Measurements from ENCODE around the gene IQGAP2.
"Not testable (repeated sequence)": the region's sequence is repeated elsewhere in the genome, so short reads cannot be mapped to it uniquely, and the experiment has no call there.

Gene IQGAP2

GRCh38 chr5:76583163-76584047 lies 180.3 kb downstream of the IQGAP2 start:
- ATAC-seq = no peak

- ATAC-seq = no peak
Measured at GRCh38 chr5:76585783-76586217, 182.7 kb downstream of the IQGAP2 start.

- no peak for ATAC-seq
Measured at GRCh38 chr5:76586531-76586930, 183.4 kb downstream of the IQGAP2 start.

GRCh38 chr5:76590027-76590426 lies 186.9 kb downstream of the IQGAP2 start:
- ATAC-seq = peak; percentile 53 to 76

DNA sequence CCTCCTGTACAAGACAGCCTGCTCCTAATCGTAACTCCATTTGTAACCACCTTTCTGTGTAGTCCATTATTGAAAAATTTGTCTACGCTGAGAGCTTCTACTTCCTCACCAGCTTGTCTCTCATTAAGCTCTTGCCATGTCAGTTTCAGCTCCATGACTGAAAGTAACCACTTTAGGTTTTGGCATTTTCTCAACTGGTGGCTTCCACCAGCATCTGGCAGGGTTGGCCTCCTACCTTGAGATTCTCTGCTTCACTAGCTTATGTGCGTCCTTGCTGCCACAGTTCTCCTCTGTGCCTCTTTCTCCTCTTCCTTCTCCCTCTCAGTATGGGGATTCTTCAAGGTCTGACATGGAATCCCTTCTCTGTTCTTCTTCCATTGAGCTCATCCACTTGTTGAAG lies 188.3 kb downstream of the IQGAP2 start:
- ATAC-seq = no peak

- ATAC-seq = no peak
Measured at GRCh38 chr5:76592692-76593091, 189.6 kb downstream of the IQGAP2 start.

- no peak for ATAC-seq
Measured at GRCh38 chr5:76594107-76594506, 191.0 kb downstream of the IQGAP2 start.

DNA sequence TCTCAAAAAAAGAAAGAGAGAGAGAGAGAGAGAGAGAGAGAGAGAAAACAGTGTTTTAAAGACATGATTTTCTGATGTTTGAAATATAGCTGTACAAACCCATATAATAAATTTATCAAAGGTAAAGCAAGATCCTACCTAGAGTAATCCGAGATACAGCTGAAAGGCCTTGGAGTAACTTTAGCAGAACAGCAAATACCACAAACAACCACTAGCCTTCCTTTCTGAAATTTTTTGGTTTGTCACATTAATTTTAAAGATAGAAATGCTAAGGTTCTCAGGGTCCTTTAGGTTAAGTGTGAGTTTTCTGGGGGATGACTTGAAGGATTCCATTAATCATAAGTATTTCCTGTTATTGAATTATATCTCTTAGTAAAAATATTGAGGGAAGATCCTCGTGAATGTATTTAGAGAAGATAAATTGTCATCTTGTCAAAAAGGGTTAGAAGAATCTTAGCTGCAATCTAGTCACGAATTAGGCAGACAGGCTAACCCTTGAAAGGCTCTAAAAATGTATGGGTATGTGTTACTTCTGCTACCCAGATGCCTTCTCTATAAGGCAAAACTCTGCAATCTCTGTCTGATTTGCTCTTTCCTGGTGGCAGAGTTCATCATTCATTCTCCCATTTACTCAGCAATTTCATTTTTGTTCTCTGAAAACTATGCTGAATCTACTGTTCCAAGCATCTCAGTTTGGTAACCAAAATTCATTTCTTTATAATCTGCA lies 192.8 kb downstream of the IQGAP2 start:
- ATAC-seq = no peak

GRCh38 chr5:76598531-76598930 lies 195.4 kb downstream of the IQGAP2 start:
- ATAC-seq = no peak

DNA sequence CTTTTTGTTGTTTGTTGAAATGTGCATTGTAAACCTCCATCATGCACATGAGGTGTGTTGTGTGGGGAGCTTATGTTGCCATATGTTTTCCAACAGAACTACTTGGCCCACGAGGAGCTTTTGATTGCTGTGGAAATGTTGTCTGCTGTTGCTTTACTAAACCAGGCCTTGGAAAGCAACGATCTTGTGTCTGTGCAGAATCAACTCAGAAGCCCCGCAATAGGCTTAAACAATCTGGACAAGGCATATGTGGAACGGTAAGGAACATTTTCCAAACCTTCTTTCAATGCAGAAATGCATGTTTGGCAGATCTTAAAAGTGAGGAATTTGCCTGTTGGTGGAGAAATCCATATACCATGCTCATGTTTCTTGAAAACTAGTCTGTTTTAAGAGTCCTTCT lies 197.6 kb downstream of the IQGAP2 start:
- ATAC-seq = no peak

DNA sequence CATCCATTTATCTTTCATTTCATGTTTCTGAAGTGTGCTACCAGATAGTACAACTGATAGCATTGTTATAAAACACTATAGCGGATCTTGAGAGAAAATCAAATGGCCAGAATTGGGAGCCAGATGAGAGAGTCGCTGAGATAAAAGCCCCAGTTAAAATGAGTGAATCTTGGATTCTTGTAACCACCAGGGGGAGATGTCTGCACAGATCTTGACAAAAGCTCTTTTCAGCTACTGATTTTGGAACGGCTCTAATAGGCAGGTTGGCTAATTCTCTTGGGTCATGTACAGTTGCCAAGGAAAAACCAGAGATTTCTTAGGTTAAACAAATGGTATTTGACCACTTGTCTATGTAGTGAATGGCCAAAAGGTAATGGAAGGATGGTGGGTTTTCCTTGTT lies 198.4 kb downstream of the IQGAP2 start:
- peak; percentile 51 to 59 for ATAC-seq

- ATAC-seq = no peak
Measured at GRCh38 chr5:76602094-76602726, 199.1 kb downstream of the IQGAP2 start.

- ATAC-seq = not testable (repeated sequence)
Measured at GRCh38 chr5:76603991-76604390, 200.9 kb downstream of the IQGAP2 start.

DNA sequence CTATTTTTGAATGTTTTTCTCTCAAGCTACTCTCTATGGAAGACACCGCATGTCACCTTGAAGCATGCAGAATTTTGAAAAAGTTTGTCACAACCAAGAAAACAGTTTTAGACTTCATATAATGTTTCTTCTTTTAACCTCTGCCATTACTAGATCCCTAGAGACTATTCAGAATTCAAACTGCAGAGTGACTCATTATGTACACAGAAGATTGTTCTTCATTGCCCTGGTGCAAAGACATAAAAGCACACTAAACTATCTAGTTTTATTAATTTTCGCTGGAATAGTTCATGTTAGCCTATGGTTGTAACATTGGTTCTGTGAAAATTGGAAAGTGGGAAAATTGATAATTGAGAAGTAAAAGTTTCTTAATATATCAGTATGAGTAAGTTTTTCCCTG lies 201.8 kb downstream of the IQGAP2 start:
- ATAC-seq = no peak

- ATAC-seq = no peak
Measured at GRCh38 chr5:76606701-76607100, 203.6 kb downstream of the IQGAP2 start.

- no peak for ATAC-seq
Measured at GRCh38 chr5:76607353-76607871, 204.3 kb downstream of the IQGAP2 start.

DNA sequence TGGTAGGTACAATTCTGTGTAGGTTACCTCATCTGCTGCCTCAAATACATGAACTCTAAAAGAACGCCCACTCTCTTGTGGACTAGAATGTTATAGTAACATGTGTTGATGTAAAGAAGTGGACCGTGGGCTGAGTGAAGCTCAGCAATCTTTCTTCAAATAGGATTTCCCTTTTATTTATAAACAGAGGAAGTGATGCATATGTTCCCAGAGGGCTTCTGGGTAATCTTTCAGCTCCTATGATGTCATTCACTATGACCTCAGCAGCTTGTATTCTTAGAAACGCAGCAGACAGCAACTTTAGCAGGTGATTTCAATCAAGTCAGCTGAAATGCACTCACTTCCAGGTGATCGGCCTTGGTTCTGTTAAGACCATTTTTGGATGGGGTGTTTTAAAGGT lies 205.7 kb downstream of the IQGAP2 start:
- ATAC-seq = peak in 1 of 2 donors; percentile 56

DNA sequence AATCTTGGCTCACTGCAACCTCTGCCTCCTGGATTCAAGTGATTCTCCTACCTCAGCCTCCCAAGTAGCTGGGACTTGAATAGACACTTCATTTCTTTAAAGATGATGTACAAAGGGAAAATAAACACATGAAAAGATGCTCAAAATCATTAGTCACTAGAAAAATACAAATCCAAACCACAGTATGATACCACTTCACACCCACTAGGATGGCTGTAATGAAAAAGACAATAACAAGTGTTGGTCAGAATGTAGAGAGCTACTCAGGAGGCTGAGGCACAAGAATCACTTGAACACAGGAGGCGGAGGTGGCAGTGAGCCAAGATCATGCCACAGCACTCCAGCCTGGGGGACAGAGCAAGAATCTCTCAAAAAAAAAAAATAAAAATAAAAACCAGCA lies 207.1 kb downstream of the IQGAP2 start:
- ATAC-seq = no peak

- no peak for ATAC-seq
Measured at GRCh38 chr5:76612942-76613341, 209.9 kb downstream of the IQGAP2 start.

- no peak for ATAC-seq
Measured at GRCh38 chr5:76615759-76616158, 212.7 kb downstream of the IQGAP2 start.

GRCh38 chr5:76616206-76616605 lies 213.1 kb downstream of the IQGAP2 start:
- ATAC-seq = no peak

DNA sequence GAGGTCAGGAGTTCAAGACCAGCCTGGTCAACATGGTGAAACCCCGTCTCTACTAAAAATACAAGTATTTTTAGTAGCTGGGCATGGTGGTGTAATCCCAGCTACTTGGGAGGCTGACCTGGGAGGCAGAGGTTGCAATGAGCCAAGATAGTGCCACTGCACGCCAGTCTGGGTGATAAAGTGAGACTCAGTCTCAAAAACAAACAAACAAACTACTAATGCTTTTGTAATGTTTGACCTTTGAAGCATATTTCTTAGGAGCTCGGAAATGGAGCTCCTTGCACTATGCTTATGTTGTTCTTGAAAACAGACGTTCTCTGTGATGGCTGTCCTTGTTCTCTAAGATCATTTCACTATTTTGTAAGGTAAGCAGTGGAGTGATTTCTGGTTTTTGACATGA lies 214.1 kb downstream of the IQGAP2 start:
- no peak for ATAC-seq

GRCh38 chr5:76617675-76618074 lies 214.6 kb downstream of the IQGAP2 start:
- ATAC-seq = no peak
